Measurements from ENCODE around the gene CLCNKA.
"Not testable (repeated sequence)": the region's sequence is repeated elsewhere in the genome, so short reads cannot be mapped to it uniquely, and the experiment has no call there.

CLCNKA gene

DNA sequence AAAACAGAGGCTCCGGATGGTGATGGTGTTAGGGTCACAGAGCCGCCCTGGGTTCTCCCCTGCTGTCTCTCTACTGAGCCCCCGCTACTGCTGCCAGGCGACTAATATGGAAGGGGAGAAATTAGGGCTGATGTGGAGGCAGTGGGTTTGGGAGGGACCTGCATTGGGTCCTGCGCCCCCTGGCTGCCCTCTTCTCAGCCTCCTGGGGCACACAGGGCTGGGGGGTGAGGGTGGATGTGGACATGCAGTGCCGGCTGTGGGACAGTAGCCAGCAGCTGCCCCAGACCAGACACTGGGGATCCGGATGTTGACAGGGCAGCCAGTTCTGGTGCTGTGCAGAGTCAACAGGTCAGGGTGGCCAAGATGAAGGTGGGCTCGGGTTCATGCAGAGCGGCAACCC lies 20.3 kb downstream of the CLCNKA start:
- no peak for DNase-seq (ENCODE audit: low spot score)

GRCh38 chr1:16042654-16043053 lies 20.8 kb downstream of the CLCNKA start:
- DNase-seq (ENCODE audit: low spot score) = not testable (repeated sequence)

GRCh38 chr1:16043521-16043920 lies 21.7 kb downstream of the CLCNKA start, which contains the start of gene CLCNKB:
CLCNKB (plus strand) TSS chr1:16043782; CDS start chr1:16044493, 711 bp downstream.
- no peak for DNase-seq (ENCODE audit: low spot score)

DNA sequence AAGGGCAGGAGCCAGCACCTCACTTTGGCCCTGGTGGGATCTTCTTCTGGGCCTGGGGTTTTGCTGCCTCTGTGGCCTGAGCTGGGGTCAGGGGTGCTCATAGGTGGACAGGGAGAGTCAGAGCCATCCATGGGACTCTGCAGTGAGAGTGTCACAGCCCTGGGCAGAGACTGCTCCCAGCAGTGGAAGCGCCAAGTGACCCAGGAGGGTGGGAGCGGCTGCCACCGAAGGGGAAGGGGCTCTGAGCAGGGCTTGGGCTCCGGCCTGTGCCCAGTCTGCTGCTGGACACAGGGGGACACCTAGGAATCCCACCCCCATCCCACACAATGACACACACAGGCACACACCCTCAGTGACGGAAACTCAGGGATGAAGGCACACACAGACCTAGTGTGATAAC lies 22.1 kb downstream of the CLCNKA start:
- no peak for DNase-seq (ENCODE audit: low spot score)

- DNase-seq (ENCODE audit: low spot score) = no peak
These were observed 25.0 kb downstream of the CLCNKA start for GRCh38 chr1:16046842-16047241.

DNA sequence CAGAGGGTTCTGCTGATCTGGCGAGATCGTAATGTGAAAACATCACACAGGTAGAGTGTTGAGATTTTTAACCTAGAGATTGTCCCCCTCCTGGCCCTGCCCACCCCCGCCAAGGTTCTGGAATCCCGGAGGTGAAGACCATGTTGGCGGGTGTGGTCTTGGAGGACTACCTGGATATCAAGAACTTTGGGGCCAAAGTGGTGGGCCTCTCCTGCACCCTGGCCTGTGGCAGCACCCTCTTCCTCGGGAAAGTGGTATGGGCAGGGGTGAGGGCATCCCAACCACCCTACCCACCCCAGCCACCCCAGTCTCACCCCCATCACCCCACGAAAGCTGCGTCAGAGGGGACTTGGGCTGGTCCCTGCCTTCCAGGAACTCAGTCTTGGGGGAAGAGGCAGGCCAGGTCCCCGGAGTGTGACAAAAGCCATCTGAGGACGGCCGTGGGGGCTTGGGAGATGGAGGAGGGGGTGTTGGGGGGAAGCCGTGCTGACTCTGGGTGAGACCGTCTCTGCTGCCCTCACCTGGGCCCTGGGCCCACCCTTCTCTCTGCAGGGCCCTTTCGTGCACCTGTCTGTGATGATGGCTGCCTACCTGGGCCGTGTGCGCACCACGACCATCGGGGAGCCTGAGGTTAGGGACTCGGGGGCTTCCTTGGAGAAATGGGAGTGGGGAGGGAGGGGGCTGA lies 26.1 kb downstream of the CLCNKA start:
- DNase-seq (ENCODE audit: low spot score) = no peak

DNA sequence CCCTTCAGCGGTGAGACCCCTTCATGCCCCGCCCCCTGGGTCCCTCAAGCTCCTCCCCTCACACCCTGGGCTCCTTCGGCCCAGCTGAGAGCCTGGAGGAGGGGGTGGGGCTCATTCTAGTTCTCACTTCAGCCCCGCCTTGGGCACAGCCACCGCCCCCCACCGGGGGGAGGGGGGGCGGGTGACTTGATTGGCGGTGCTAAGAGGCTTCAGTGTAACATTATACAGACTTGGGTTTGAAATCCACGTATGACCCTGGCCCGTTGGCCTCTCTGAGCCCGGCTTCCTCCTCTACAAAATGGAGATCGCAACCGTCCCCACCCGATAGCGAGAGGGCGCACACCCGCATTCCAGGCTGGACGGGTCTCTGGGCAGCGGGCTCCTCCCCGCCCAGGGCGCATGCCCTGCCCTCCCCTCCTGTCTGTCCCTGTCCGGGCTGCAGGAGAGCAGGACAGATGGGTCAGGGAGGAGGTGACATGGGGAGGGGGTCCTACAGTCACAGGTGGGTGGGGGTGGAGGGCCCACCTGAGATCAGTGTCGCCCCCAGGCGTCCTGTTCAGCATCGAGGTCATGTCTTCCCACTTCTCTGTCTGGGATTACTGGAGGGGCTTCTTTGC lies 26.8 kb downstream of the CLCNKA start:
- no peak for DNase-seq (ENCODE audit: low spot score)

DNA sequence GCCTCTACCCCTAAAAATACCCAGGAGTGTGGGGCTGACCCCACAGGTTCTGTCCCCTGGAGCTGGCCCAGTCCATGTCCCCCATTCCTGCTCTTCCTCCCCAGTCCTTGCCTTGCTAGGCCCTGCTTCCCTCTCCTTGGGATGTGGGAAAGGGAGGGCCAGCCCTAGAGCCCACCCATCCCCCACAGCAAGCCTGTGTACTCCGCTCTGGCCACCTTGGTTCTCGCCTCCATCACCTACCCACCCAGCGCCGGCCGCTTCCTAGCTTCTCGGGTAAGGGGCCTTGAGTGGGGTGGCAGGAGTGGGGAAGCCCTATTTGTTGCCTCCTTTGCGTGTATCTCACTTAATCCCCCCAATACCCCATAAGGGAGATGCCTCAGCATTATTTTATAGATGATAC lies 28.5 kb downstream of the CLCNKA start:
- DNase-seq (ENCODE audit: low spot score) = no peak

GRCh38 chr1:16051039-16051438 lies 29.2 kb downstream of the CLCNKA start:
- DNase-seq (ENCODE audit: low spot score) = no peak

DNA sequence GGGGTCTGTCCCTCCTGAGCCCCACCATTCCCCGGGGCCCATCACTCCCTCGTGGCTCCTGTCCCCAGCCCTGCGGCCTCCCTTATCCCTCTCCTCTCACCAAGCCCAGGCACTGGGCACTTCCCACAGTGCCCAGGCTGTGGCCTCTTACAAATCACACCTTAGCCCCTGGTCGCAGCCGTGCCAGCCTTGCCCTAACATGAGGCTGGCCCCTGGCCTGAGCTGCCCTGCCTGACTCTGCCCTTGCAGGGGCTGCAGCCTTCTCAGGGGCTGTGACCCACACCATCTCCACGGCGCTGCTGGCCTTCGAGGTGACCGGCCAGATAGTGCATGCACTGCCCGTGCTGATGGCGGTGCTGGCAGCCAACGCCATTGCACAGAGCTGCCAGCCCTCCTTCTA lies 30.1 kb downstream of the CLCNKA start:
- not testable (repeated sequence) for DNase-seq (ENCODE audit: low spot score)

- no peak for DNase-seq (ENCODE audit: low spot score)
These were observed 32.1 kb downstream of the CLCNKA start for GRCh38 chr1:16053781-16054502.

DNA sequence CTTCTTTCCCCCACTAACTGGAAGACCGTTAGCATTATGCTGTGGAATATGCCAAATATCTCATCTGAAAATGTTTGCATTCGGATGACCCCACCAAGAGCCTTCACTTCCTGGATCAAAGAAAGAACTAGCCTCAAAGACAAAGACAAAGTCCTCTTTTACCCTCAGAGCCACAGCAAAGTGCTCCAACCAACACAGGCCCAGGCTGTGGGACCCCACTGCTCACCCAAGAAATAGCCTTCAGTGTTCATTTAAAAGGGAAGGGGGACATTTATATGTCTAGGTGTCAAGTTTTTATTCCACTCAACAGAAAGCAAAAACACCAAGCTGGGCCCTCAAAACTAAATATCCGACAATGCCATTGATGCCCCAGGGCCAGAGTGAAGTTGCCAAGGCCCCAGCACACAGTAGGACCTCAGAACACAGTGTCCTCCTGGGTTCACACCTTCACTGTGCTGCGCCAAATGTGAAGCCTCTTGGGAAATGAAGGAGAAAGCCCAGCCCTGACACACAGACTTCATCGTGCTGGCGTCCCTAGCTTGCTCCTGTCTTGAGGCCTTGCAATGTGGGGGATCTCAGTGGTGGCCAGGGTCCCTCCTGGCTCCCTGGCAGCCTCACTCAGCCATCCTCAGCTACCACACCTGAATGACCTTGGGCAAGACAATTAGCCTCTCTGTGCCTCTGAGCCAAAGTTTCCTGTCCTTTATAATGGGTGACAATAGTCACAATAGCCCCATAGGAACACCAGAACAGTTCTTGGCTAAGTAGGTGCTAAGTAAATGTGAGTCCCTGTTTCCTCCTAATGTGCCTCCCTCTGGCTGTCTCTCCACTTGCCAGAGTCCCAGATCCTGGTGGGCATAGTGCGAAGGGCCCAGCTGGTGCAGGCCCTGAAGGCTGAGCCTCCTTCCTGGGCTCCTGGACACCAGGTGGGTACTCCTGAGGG lies 33.0 kb downstream of the CLCNKA start:
- no peak for DNase-seq (ENCODE audit: low spot score)

DNA sequence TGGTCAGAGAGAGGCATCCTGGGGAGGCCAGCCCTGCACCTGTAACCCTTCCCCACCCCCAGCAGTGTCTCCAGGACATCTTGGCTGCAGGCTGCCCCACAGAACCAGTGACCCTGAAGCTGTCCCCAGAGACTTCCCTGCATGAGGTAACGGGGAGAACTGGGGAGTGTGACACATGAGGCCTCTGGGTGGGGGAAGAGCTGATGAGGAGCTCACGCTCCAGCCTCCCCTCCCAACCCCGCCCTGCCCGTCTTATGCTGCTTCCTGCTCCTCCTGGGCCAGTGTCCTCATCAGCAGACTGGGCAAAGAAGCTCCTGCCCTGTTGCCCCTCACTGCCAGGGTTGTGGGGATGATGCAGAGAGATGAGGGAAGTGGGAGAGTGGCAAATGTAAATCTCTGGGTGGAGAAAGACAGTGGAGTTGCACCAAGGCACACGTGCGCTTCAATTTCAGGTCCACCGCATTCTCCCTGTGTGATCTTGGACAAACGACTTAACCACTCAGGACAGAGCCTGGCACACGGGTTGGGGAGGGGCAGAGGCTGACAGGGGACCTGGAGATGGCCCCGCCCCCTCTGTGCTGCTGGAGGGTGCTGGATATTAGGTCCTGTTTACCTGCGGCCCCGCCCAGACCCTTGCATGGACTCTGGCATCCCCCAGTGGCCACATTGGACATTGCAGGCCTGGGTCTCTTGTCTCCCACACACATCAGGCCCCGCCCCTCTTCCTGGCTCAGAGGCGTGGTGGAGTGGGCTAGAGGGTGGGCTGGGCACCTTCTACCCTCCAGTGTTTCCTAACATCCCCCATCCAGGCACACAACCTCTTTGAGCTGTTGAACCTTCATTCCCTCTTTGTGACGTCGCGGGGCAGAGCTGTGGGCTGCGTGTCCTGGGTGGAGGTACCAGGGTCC lies 34.0 kb downstream of the CLCNKA start:
- DNase-seq (ENCODE audit: low spot score) = peak; percentile 95

DNA sequence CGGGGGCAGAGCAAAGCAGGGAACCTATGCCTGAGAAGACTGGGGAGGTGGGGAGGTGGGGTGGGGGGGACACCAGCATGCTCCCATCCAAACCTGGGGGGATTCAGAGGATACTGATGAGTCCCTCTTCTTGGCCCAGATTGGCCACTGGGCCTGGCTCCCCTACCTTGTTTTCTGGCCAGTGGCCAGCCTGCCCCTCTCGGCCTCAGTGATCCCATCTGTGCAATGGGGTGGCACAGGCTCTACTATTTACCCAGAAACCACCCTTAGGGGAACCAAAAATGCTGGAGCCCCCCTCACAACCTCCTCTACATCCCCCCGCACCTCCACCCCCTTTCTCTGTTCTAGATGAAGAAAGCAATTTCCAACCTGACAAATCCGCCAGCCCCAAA lies 34.7 kb downstream of the CLCNKA start:
- DNase-seq (ENCODE audit: low spot score) = not testable (repeated sequence)

GRCh38 chr1:16057314-16057915 lies 35.6 kb downstream of the CLCNKA start:
- DNase-seq (ENCODE audit: low spot score) = not testable (repeated sequence)

GRCh38 chr1:16058394-16059120 lies 36.7 kb downstream of the CLCNKA start:
- DNase-seq (ENCODE audit: low spot score) = peak; percentile 44

DNA sequence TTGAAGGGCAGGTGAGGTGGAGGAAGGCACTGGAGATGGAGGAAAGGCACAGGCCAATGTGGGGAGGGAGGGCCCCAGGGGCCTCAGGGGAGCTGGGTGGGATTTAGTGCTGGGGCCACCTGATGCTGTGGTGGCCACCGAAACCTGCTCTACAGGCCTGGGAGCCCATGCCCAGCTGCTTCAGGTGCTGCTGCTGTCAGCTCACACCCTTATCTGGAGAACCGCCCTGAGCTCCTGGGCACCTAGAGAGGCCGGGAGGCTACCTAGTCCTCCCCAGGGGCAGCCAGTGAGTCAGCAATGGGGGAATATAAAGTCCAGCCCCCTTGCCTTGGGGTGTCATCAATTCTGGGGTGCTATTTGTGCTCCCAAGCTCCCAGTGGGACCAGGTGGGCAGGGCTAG lies 39.4 kb downstream of the CLCNKA start:
- DNase-seq (ENCODE audit: low spot score) = no peak

GRCh38 chr1:16061989-16062686 lies 40.3 kb downstream of the CLCNKA start:
- DNase-seq (ENCODE audit: low spot score) = peak; percentile 72

- peak; percentile 72 for DNase-seq (ENCODE audit: low spot score)
These were observed 40.8 kb downstream of the CLCNKA start for GRCh38 chr1:16062687-16063075.

Data from cerebellar cortex (tissue), 1 donor.